Activated T-helper 2 cell treated with anti-CD3 and anti-CD28 coated beads, Interferon-gamma antibody, Interleukin-2, Interleukin-4, amounts not matched to agents 10 μg/mL and 5 μg/mL and 100 μg/mL, durations not matched to agents 14 hours and 24 hours and 36 hours (primary cell): ENCODE data around the gene SLC1A2. TPM values are rescaled to one million over a fixed set of nuclear protein-coding genes. Genes with fewer than 3 reads are reported as not detected.

ENCODE experiments used
- DNase-seq: peaks from one replicate; pipeline ENCODE4 v3.0.0; 2021; ENCODE audit warnings: low spot score
- H3K27ac Mint-ChIP-seq: one replicate; pipeline ENCODE4 v1.8.0; 2021; ENCODE audit warnings: mixed read lengths
- H3K27me3 Mint-ChIP-seq: one replicate; pipeline ENCODE4 v1.8.0; 2021; ENCODE audit warnings: low read depth, mixed read lengths
- H3K36me3 Mint-ChIP-seq: one replicate; pipeline ENCODE4 v1.8.0; 2021; ENCODE audit warnings: low read depth, mixed read lengths
- H3K4me1 Mint-ChIP-seq: one replicate; pipeline ENCODE4 v1.8.0; 2021; ENCODE audit warnings: low read depth, mixed read lengths
- H3K4me3 Mint-ChIP-seq: one replicate; pipeline ENCODE4 v1.8.0; 2021; ENCODE audit warnings: low read depth, mild to moderate bottlenecking, moderate library complexity, mixed read lengths
- H3K9me3 Mint-ChIP-seq: one replicate; pipeline ENCODE4 v1.8.0; 2021; ENCODE audit warnings: mixed read lengths
- intact Hi-C: fragments of 100-400 bp; cut with micrococcal nuclease; formaldehyde crosslinking; loops from one replicate; pipeline ENCODE4 v1.15.1; 2023
- total RNA-seq: library from RNA; stranded (reverse); gene quantifications from 2 replicates; pipeline ENCODE4 v1.2.3, GENCODE V29; 2022

The SLC1A2 gene
- total RNA-seq, 1 donor from 2014 or later: not detected

- Mint-ChIP-seq H3K27ac (no peak overlapping the region), H3K4me1 (peaks cover 45% of the 10 kb centered on the region), H3K36me3 (peaks cover 96% of the 10 kb centered on the region), H3K27me3 (no peaks in the 10 kb centered on the region), H3K9me3 (peaks cover 18% of the 10 kb centered on the region), H3K4me3 (no peak overlapping the region)
- DNase-seq: peak; percentile 11
- intact Hi-C loops: loop anchor here (5.0 kb wide), 1 partner anchor 47 kb away; no protein-coding TSS in a partner anchor
Observed at GRCh38 chr11:35214792-35215193, 204.6 kb downstream of the SLC1A2 start.

DNA sequence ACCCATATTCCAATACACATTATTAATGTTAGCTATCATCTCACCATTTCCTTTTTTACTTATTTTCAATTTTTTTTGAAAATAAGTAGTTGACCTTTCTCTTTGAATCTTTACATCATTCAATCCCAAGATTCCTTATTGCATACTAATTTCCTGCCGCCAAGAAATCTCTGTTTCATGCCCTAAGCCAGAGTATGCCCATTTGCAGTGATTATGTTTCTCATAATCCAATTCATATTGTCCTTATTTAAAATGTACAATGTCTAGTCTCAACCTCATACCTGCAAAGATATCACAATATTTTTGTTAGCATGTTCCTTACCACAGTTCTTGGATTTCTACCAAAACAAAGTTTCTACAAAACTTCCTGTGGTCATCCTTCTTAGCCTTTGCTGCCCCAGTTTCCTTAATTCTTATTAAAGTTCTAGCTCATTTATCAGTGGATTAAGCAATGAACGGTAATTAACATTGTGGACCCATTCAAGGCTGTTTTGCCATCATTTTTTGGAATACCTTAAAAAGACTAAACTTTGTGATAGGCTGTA is 205.1 kb downstream of the SLC1A2 start:
- intact Hi-C loops: no loop called here
- H3K36me3 Mint-ChIP-seq: peaks cover 96% of the 10 kb centered on the region
- H3K4me1 Mint-ChIP-seq: peaks cover 45% of the 10 kb centered on the region
- no peaks in the 10 kb centered on the region for H3K27me3 Mint-ChIP-seq
- peak overlapping the region; percentile 33 for H3K27ac Mint-ChIP-seq
- DNase-seq: no peak
- no peak overlapping the region for H3K4me3 Mint-ChIP-seq
- peaks cover 22% of the 10 kb centered on the region for H3K9me3 Mint-ChIP-seq

DNA sequence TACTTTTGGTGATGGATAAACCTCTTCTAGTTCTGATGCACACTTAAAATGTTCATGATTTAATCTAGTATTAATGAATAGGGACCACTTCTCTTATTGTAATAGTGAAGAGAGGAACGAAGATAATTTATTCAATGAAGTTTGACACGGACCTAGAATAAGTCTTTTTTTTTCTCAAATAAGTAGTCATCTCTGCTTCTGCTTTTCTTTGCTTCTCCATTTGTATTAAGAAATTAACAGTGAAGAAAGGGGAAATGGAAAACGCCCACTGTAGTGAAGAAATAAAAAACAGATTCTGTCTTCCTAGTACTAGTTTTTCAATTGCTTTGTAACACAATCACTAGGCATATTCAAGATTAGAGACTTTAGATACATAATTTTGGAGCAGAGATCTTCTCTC is 207.4 kb downstream of the SLC1A2 start:
- no peak overlapping the region for H3K27ac Mint-ChIP-seq
- no peaks in the 10 kb centered on the region for H3K27me3 Mint-ChIP-seq
- H3K4me1 Mint-ChIP-seq: peaks cover 33% of the 10 kb centered on the region

DNA sequence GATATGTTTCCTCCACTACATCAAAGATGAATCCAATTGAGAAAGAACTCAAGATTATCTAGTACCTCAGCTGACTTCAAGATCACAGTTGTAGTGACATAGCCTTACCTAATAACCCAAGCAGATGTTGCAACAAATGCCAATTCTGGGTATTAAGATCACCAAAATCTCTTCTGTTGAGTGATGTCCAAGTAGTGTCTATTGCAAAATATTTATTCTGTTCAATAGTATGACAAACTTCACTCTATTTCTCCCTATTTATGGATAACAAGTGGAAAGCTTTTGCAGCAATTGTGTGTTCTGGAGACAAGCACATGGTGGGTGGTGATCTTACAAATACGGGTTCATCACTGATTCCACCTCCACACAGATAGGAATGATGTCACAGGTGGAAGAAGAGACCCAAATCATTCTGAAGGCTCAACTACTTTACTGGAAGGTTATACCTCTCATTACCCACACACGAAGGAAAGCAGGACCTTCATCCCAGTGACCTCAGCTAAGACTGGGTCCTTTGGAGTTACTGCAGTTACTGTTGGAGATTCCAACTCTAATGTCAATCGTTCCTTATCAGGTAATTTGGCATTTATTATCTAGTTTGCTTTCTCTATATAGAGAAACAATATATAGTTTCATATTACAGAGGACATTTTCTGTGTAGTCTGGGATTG is 208.3 kb downstream of the SLC1A2 start:
- no peak for DNase-seq
- Mint-ChIP-seq H3K4me3 (no peak overlapping the region), H3K27me3 (no peaks in the 10 kb centered on the region), H3K9me3 (peaks cover 31% of the 10 kb centered on the region), H3K4me1 (peaks cover 24% of the 10 kb centered on the region), H3K36me3 (peaks cover 98% of the 10 kb centered on the region), H3K27ac (no peak overlapping the region)
- intact Hi-C loops: no loop called here

More for the DNA sequence above, 207.4 kb downstream of the SLC1A2 start:
- H3K9me3 Mint-ChIP-seq: peaks cover 28% of the 10 kb centered on the region
- no peak for DNase-seq
- intact Hi-C loops: no loop called here
- no peak overlapping the region for H3K4me3 Mint-ChIP-seq
- peaks cover 98% of the 10 kb centered on the region for H3K36me3 Mint-ChIP-seq

GRCh38 chr11:35208795-35209194 is 210.6 kb downstream of the SLC1A2 start:
- no peak overlapping the region for H3K4me3 Mint-ChIP-seq
- H3K9me3 Mint-ChIP-seq: peaks cover 31% of the 10 kb centered on the region
- H3K36me3 Mint-ChIP-seq: peaks cover 98% of the 10 kb centered on the region
- H3K27ac Mint-ChIP-seq: no peak overlapping the region
- no peaks in the 10 kb centered on the region for H3K27me3 Mint-ChIP-seq
- DNase-seq: no peak
- intact Hi-C loops: no loop called here
- peaks cover 8% of the 10 kb centered on the region for H3K4me1 Mint-ChIP-seq

DNA sequence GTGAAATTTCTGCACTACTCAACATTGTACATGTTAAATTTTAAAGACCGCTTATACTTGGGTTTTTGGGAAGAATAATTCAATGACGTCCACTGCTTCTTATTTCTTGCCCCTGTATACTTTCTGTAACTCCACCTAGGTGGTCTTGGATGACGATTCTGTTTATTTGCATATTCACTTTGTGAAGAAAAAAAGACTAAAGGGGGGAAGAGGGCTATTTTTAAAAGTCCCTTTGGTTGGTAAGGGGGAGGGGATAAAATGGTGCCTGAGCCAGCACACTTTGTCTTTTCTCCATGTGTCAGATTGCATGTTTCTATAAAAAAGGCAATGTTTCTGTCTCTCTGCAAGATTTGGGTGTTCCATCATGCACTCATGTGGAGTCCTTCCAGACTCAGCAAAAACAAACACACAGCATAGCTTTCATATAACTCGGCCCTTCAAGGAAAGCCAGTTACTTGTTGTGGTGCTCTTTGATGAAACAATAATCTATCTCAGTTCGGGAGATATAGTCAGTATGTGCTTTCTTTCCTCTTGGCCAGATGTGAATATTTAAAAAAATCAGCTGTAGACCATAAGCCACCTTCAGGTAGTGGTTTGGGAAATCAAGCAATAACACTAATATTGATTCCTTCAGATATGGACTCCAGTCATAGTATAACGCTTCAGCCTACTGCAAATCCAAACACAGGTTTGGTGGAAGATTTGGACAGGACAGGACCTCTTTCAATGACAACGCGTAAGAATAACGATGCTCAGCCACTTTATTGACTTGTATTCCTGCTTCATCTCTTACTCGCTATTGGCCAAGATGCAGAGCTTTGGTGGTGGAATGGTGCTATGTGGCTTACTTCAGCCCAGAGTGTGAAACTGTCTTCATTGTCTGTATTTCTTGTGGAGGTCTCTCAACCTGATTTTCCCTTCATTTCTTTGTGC is 211.6 kb downstream of the SLC1A2 start:
- no peaks in the 10 kb centered on the region for H3K27me3 Mint-ChIP-seq
- H3K4me1 Mint-ChIP-seq: peaks cover 3% of the 10 kb centered on the region
- intact Hi-C loops: no loop called here
- peaks cover 98% of the 10 kb centered on the region for H3K36me3 Mint-ChIP-seq
- H3K4me3 Mint-ChIP-seq: no peak overlapping the region
- H3K27ac Mint-ChIP-seq: no peak overlapping the region
- peaks cover 31% of the 10 kb centered on the region for H3K9me3 Mint-ChIP-seq
- DNase-seq: no peak

- peaks cover 28% of the 10 kb centered on the region for H3K9me3 Mint-ChIP-seq
- H3K27me3 Mint-ChIP-seq: no peaks in the 10 kb centered on the region
- H3K36me3 Mint-ChIP-seq: peaks cover 98% of the 10 kb centered on the region
- peaks cover 3% of the 10 kb centered on the region for H3K4me1 Mint-ChIP-seq
- no peak overlapping the region for H3K27ac Mint-ChIP-seq
- intact Hi-C loops: no loop called here
- no peak for DNase-seq
- H3K4me3 Mint-ChIP-seq: no peak overlapping the region
Observed at GRCh38 chr11:35206616-35207015, 212.7 kb downstream of the SLC1A2 start.

- Mint-ChIP-seq H3K4me1 (no peaks in the 10 kb centered on the region), H3K4me3 (no peak overlapping the region), H3K9me3 (peaks cover 12% of the 10 kb centered on the region), H3K36me3 (peaks cover 98% of the 10 kb centered on the region), H3K27me3 (no peaks in the 10 kb centered on the region), H3K27ac (no peak overlapping the region)
- intact Hi-C loops: no loop called here
- no peak for DNase-seq
Observed at GRCh38 chr11:35204614-35205013, 214.7 kb downstream of the SLC1A2 start.

Other genes with a start within 250 kb of the SLC1A2 start
- gene PAMR1, start 106.1 kb upstream of the SLC1A2 start, total RNA-seq: not detected in 2 replicates
- gene FJX1, start 198.9 kb upstream of the SLC1A2 start, total RNA-seq: 0.09 TPM in 2 replicates
- gene TRIM44, start 243.2 kb upstream of the SLC1A2 start, total RNA-seq: 21.7 and 22.8 TPM in 2 replicates